Measurements from ENCODE around the gene PCNX3.
A peak's percentile ranks its signal among the peaks of the same experiment; 100 is the strongest.

The PCNX3 gene

DNA sequence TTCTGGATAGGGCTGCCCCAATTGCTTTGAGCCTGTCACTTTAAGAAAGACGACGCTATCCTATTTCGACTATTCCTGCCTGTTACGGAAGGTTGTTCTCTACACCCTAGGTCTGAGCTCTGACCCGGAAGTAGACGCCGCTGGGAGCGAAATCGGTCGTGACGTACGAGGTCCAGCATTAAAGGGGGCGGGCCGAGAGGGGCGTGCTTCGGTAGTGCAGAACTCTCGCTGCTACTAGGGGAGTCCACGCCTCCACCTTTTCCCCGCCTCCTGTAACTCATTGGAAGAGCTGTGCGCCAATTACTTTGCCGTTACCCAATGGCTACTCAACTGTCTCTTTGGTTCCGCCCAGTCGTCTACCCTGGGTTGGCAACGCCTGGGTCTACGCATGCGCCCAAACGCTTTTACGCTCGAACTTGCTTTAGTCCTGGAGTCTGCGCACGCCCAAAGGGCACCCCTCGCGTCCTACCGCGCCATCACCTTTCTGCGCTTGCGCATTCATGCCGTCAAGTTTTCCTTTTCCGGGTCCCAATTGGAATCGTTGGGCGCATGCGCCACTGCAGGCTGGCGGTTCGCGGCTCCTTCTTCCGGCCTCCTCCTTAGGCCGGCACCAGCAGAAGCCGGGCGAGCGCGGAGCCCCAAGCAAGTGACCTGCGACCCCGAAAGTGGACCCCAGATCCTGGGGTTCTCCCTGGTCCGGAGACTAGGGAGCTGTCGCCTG lies at the start of gene PCNX3:
Gene PCNX3, plus strand, starts transcription at position 548 of the 721 bp plus-strand sequence. CDS start 536 bp downstream, outside the sequence.
- no peak for TF ChIP-seq ZNF274 (IDR thresholded peaks at IDR 0.05; ENCODE audit: low read depth, low read length)
- H3K4me3 ChIP-seq (ENCODE audit: low read length): peak within 1 kb of the TSS; percentile 85

DNA sequence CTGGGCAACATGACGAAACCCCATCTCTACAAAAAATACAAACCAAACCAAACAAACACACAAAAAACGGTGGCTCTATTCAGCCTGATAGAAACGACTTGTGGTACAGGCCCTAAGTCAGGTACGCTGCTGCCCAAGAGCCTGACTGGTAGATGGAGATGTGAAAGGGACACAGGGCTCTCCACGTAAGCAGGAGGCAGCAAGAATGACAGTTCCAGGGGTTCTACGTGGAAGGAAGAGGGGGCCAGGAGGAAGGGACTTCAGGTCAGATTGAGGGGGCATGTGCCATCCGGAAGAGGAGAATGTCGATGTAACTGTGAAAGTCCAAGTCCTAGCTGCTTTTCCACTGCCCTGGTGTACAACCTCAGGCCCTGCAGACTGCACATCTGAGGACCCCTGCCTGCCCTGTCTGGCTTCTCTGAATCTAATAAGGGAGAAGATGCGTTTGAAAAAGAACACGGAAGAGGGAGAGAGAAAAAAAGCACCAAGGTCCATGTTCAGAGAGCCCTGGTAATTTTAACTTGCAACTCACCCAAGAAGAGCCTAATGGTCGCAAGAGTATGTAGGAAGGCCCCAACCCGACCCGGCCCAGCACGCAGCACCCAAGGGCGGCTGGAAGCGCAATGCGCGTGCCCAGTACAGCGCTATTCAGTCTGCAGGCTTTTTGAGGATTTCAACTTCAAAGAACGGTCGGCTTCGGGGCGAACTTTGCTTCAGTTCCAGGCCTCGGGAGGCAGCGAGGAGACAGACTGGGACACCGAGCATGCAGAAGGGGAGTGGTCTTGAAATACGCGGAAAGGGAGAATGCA lies 46.2 kb upstream of the PCNX3 start:
- TF ChIP-seq ZNF274 (IDR thresholded peaks at IDR 0.05; ENCODE audit: low read depth, low read length): no peak
- H3K4me3 ChIP-seq (ENCODE audit: low read length): peak overlapping the region; percentile 64

DNA sequence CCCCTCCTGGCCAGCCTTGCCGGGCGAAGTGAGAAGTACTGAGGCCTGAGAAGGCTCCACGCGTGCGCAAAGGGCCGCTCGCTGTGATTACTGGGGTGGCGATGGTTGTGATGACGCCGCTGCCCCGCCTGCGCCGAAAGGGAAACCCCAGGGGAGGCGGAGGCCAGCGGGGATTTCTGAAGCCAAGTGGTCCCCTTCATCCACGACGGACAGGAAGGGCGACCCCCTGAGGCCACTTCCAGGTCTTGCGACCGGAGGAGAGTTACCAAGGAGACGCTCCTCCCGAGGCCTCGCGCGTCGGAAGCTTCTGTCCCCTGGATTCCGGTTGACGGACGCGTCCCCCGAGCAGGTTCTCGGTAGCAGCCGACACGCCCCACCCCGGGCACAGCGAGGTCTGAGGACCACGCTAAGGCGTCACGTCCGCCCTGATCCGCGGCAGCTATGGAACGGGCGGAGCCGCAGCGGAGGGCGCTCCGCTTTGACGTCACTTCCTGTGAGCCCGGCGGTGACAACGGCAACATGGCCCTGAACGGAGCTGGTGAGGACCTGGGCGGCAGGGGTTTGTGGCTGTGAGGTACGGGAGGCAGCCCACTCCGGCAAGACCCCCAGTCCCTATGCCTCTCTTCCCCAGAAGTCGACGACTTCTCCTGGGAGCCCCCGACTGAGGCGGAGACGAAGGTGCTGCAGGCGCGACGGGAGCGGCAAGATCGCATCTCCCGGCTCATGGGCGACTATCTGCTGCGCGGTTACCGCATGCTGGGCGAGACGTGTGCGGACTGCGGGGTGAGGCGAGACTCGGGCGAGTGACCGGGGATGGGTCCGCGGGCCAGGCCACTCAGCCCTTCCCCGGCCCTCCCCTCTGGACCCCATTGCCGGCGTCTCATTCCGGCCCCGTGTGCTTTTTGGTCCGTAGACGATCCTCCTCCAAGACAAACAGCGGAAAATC lies 45.3 kb upstream of the PCNX3 start, which contains the start of gene ZNRD2:
Gene ZNRD2, plus strand, starts transcription at position 505 of the 946 bp plus-strand sequence. Its CDS starts 15 bp downstream, at position 520.
- H3K4me3 ChIP-seq (ENCODE audit: low read length): peak within 1 kb of the TSS; percentile 86
- TF ChIP-seq ZNF274 (IDR thresholded peaks at IDR 0.05; ENCODE audit: low read depth, low read length): no peak

- TF ChIP-seq ZNF274 (IDR thresholded peaks at IDR 0.05; ENCODE audit: low read depth, low read length): no peak
- H3K4me3 ChIP-seq (ENCODE audit: low read length): peak overlapping the region; percentile 86; the same call in 1 of the 2 replicates
These were observed 44.2 kb upstream of the PCNX3 start for GRCh38 chr11:65571420-65571819.

DNA sequence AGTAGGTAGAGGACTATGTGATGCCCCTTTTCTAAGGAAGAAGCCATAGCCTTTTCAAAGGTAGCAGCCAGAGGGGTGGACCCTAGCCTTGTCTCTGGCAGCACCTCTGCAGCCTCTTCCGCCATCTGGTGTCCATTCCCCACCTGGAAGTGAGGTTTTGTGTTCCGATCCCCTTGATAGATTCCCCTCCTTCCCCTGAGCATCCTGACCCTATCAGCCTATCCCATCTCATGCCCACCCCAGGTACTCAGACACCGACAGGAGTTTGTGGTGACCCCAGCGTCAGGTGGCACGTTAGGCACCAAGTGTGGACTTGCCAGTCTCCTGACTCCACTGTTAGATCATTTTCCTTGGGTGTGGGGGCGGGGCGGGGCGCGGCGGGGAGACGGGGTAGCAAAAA lies 43.6 kb upstream of the PCNX3 start:
- no peak for TF ChIP-seq ZNF274 (IDR thresholded peaks at IDR 0.05; ENCODE audit: low read depth, low read length)

DNA sequence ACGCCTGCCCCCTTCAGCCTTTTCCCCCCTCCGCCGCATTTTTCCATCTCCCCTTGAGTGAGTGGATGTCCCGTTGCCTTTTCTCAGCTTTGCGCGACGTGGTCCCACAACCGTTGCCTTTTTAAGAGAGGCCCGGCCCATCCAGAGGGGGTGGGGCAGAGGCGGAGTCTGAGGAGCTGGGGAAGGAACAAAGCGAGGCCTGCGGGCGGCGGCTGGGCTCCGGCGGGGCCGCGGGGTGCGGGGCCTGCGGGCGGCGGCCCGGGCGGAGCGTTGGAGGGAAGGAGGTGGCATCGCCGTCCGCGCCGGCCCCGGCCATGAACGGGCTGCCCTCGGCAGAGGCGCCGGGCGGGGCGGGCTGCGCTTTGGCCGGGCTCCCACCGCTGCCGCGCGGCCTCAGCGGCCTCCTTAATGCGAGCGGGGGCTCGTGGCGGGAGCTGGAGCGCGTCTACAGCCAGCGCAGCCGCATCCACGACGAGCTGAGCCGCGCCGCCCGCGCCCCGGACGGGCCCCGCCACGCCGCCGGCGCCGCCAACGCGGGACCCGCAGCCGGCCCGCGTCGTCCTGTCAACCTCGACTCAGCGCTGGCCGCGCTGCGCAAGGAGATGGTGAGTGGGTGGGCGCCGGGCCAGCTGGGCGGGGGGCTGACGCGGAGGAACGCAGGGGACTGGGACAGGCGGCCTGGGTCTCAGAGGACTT lies 43.1 kb upstream of the PCNX3 start, which contains the start of gene FAM89B:
Gene FAM89B, plus strand, starts transcription at position 183 of the 696 bp plus-strand sequence. Its CDS starts 132 bp downstream, at position 315.
- no peak for TF ChIP-seq ZNF274 (IDR thresholded peaks at IDR 0.05; ENCODE audit: low read depth, low read length)
- peak within 1 kb of the TSS; percentile 70 for H3K4me3 ChIP-seq (ENCODE audit: low read length)

More for the DNA sequence above, 43.6 kb upstream of the PCNX3 start:
- no peak overlapping the region; the same call in 1 of the 2 replicates for H3K4me3 ChIP-seq (ENCODE audit: low read length)

GRCh38 chr11:65573391-65574079 lies 42.0 kb upstream of the PCNX3 start:
- no peak for TF ChIP-seq ZNF274 (IDR thresholded peaks at IDR 0.05; ENCODE audit: low read depth, low read length)
- H3K4me3 ChIP-seq (ENCODE audit: low read length): peak overlapping the region; percentile 70

DNA sequence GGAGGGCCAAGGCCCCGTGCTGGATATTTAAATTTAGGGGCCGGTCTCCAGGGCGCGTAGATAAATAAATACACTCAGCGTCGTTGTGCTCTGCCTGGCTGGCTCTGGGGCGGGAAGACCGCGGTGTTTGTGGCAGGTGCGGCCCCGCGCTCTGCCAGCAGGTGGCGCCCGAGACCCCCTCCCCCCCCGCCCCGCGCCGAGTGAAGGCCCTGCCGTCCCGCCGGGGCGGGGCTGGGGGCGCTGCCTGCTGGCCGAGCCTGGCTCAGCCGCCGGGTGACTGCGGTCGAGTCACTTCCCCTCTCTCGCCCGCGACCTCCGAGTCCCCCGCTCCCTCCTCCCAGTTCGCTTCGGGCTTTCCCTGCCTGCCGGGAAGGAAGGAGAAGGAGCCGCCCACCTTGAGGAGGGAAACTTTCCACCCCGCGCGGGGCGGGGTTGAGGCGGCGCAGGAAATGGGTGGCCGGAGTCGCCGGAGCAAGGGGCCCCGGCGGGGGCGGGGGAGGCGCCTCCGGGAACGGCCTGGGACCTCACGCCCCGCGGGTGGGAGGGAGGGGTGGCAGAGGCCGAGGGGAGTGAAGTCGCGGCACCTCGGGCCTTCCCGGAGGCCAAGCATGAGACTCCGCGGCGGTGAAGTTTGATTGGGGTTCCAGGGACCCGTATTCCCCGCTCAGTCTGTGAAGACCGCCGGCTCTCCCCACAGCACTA lies 41.3 kb upstream of the PCNX3 start:
- no peak for TF ChIP-seq ZNF274 (IDR thresholded peaks at IDR 0.05; ENCODE audit: low read depth, low read length)

GRCh38 chr11:65574811-65575567 lies 40.6 kb upstream of the PCNX3 start:
- H3K4me3 ChIP-seq (ENCODE audit: low read length): peak overlapping the region; percentile 59; the same call in 1 of the 2 replicates
- no peak for TF ChIP-seq ZNF274 (IDR thresholded peaks at IDR 0.05; ENCODE audit: low read depth, low read length)

More for the DNA sequence above, 41.3 kb upstream of the PCNX3 start:
- peak overlapping the region; percentile 70; the same call in 1 of the 2 replicates for H3K4me3 ChIP-seq (ENCODE audit: low read length)

DNA sequence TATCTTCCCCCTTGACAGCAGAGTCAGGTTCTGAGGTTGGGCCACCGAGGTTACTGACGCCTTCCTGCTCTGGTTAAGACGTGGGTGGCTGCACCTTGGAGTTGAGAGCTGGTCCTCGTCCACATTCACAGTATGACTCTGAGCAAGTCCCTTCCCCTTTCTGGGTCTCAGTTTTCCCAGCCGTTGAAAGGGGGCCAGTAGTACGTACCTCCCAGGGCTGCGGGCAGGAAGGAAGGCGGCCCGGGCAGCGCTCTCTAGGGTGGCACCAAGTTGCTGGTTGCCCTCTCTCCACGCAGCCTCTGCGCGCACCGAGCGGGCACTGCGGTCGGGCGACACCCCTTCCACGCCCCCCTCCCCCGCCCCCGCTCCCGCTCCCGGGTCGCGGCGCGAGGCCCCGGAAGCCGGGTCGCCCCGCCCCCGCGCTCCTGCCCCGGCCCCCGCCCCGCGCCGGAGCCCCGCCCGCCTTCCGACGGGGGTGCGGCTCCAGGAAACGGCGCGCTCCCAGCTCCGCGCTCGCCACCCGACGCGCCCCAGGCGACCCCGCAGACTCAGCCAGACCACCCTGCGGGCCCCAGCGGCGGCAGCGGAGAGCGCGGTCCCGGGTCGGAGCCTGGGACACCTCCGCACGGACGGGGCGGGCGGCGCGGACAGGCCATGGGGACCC lies 39.9 kb upstream of the PCNX3 start, which contains the start of gene EHBP1L1:
Gene EHBP1L1, plus strand, starts transcription at position 486 of the 664 bp plus-strand sequence. CDS start 250 bp downstream, outside the sequence.
- peak within 1 kb of the TSS; percentile 73 for H3K4me3 ChIP-seq (ENCODE audit: low read length)
- no peak for TF ChIP-seq ZNF274 (IDR thresholded peaks at IDR 0.05; ENCODE audit: low read depth, low read length)

Measured in GM08714 (cell line).